Left renal pelvis (tissue), 4 donors: Measurements from ENCODE around the gene LRP6. TPM values are rescaled to one million over a fixed set of nuclear protein-coding genes. Genes with fewer than 3 reads are reported as not detected.
"Not testable (repeated sequence)": the region's sequence is repeated elsewhere in the genome, so short reads cannot be mapped to it uniquely, and the experiment has no call there.

ENCODE experiments used
- DNase-seq, 4 donors: peaks; one replicate each; pipeline ENCODE4 v3.0.0-alpha.2; 2013; ENCODE audit warnings: low read depth in 4 of 4, low spot score in 3 of 4
- polyA plus RNA-seq, 4 donors: library from polyadenylated mRNA; unstranded; fragments of 120-200 nt; gene quantifications; one replicate each; pipeline ENCODE4 v1.2.1, GENCODE V29; 2013; ENCODE audit not compliant: insufficient read length in 4 of 4

The LRP6 gene
- polyA plus RNA-seq, 4 donors: 62.2 to 66.2 (median 65.0) TPM

DNA sequence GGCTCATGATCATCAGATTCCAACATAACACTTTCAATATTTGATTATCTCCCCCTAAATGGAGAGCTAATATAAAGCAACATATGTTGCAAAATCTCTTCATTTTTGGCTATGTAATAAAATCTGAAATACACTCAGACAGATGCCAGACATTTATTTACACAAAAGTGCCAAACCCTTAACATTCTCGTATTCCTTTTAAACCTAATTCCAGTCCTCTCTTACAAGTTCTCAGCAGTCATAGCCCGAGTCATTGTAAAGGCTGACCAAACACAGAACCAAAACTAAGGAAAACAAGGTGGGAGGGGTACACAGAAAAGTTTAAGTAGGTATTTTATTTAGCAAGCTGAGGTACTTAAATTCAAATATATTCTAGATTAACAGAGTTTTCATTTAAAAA is 81.4 kb downstream of the LRP6 start:
- DNase-seq: no peak

DNA sequence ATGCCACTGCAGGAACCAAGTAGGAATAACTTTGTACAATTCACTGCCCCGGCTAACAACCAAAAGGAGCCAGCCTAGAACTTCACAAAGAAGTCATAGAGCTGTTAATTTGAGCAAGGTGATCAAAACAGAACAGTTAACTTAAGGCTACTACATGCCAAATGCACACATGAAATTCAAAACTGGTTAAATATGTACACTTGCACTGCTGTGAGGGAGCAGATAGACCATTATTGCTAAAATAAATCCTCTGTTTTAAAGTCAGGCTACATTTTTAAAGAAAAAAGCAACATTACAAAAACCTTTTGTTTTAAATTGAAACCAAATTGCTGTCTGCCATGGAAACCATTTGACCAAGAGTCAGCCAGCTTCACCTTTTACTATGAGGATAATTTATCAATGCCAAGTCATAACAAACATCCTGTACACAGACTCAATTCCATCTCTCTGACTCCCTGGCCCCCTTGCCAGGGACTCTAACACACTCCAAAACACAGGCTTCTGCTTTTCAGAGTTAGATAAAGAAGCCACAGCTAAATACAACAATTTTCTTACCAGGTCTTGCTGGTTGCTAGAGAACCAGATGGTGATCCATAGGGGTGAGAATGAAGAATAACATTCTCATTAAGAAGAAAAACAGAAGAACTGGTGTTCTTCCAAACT is 84.0 kb downstream of the LRP6 start:
- DNase-seq: no peak

DNA sequence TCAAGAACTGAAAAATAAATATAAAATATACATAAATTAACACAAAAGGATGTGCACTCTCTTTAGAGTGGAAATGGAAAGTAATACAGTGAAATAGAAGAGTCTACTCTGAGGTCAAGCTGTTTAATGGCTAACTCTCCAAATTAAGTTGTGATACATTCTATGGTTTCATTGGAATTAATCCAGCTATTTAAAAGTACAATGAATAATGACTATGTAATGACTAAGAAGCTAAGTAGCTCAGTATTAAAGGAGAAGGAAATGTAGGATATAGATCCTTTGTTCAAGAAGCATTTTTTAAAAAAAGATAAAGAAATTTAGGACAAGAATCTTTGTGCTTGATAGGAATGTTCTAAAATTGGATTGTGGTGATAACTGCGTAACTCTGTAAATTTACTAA is 85.3 kb downstream of the LRP6 start:
- no peak for DNase-seq

DNA sequence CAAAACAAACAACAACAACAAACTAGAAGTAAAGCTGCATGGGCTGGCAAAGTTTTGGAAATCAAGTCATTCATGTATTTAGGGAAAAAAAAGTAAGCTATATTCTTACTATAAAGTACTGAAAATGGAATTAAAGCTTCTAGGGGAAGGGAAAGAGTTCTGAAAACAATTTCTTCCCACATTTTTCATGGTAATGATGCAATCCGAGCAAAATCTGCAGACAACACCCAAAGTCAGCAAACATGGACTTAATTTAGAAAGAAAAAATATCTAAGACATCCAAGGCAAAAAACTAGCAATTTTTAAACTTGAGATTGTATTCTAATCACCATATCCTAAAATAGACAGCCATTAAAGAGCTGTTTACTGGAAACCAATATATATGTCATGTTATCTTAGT is 86.3 kb downstream of the LRP6 start:
- DNase-seq: no peak

DNA sequence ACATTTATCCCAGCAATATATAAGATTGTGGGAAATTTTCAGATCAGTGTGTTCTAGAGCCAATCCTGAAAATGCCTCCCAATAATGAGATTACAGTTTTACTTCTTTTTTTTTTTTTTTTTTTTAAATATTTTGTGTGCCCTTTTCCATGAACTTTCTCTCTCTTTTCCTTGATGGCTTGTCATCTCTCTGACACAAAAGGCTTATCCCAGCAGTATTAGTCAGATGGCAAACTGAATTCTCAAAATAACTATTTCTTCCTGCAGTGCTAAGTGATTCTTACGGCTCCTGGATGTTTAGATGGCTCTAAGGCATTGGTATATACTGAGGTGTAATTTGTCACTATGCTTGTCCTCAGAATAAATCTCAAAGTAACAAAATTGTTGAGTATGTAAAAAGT is 86.7 kb downstream of the LRP6 start:
- no peak for DNase-seq

DNA sequence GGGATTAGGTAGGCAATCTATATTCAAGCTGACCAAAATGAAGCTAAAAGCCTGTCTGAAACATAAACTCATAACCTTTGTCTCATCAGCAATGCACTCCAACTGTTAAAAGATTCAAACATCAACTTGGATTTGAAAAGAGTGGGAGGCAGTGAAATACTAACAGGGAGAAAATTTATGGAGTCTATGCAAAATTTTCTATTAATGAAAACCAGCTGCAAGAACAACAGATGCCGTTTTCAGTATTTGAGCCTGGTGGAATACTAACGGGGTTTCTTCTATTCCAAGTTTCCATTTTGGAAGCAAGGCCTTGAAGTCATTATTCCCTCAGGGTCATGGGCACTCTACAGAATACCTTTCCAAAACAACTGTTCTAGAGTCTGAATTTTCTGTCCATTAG is 88.3 kb downstream of the LRP6 start:
- no peak for DNase-seq

DNA sequence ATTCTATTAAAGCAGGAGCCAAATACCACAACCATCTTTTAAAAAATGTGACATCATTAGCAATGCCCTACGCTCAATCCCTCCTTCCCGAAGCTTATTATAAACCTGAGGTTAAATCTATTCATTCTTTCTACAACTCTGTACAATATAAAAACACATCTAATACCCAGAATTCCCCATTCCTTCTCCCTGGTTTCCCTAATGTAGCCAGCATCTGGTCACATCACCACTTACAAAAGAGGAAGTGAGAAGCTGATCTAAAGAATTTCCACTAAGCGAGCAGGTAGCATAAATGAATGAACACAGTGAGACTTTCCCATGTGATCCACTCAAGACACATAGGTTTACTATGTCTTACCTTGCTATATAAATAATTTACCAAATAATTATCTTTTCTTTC is 90.4 kb downstream of the LRP6 start:
- DNase-seq: no peak

DNA sequence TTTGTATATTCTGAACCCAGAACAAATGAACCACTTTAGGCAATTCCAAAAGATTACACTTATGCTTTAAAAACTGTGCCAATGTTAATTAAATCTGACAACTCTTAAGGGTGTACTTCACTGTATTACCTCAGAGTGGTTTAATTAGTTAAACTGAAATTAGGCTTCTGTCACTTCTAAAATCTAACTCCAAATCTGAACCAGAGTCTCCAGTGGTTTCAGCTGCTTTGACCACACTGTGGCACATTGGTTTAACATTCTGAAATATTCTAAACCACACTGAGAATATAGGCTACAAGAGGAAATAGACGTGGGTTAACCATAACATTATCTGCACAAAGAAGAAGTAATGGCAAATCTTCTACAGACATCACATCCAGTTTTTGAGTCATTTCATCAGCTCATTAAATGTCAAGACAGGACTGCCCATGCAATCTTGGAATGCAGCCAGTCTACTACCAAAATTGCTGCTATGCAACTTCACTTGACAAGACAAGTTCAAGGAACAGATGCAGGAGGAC is 94.8 kb downstream of the LRP6 start:
- DNase-seq: no peak

DNA sequence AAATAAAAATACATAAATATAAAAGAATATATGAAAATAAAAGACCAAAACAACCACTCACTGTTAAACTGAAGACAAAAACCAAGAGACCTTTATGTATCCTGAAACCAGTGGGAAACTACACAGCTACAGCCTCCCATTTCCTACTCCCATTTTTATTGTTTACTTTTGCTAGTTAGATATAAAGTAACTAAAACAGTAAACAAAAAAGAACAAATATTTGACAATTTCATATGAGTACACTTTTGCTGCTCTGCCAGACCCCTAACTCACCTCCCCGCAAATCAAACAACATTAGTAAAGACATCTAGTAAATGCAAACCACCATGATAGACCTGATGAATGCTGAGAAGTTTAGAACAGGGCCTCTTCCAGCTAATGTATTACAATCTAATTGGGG is 99.0 kb downstream of the LRP6 start:
- DNase-seq: no peak

DNA sequence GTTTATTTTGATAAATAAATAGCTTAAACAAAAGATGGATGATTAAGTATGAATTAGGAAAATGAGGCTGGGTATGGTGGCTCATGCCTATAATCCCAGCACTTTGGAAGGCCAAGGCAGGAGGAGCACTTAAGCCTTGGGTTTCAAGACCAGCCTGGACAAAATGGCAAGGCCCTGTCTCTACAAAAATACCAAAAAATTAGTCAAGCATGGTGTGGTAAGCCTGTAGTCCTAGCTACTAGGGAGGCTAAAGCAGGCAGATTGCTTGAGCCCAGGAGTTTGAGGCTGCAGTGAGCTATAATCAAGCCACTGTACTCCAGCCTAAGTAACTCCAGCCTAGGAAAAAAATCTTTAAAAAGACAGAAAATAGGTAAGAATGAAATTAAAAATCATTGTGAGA is 100.1 kb downstream of the LRP6 start:
- DNase-seq: no peak

DNA sequence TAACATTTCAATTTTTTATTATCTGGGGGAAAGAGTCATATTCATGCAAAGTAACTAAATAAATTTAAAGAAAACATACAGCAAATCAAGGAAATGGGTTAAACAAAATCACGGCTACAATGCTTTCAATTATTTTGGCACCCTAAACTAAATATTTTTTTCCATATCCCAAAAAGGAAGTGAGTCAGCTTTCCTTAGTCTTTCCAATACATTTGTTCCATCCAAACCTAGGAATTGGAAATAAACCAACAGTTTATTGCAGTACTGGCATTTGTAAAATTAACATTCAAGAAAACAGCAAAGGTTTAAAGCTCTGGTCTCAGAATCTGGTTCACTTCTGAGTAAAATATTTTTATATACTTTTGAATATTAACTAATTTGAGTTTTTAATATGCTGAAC is 106.9 kb downstream of the LRP6 start:
- DNase-seq: no peak

DNA sequence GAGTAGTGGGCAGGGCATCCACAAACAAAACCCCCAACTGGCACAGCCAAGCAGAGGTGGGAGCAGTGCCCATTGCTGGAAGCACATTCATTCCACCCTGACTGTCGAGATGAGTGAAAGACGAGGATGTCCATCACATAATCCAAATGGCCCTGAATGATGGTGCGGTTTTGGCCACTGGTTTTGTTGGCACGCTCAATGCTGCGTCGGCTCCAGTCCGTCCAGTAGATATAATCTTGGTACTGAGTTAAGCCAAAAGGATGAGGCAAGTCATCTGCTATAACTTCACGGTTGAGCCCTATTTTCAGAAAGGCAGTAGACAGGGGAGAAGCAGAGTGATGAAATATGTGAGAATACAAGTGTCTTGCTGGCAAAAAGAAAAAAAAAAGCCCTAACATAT is 108.0 kb downstream of the LRP6 start:
- DNase-seq: no peak

DNA sequence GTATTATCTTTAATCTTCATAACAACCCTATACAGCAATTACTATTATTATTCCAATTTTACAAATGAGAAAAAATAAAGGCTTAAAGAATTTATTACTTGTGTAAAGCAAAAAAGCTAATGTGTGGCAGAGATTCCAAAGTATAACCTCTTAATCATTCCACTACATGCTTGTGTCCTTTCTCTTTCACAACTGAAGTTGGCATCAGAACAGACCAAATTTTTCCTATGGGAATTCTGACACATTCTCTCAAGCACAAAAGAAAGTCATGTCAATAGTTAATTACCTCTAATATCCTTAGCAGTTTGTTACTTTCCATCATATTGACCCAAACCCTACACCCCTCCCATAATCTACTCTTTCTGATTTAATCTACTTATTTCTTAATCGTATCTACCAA is 109.4 kb downstream of the LRP6 start:
- no peak for DNase-seq

DNA sequence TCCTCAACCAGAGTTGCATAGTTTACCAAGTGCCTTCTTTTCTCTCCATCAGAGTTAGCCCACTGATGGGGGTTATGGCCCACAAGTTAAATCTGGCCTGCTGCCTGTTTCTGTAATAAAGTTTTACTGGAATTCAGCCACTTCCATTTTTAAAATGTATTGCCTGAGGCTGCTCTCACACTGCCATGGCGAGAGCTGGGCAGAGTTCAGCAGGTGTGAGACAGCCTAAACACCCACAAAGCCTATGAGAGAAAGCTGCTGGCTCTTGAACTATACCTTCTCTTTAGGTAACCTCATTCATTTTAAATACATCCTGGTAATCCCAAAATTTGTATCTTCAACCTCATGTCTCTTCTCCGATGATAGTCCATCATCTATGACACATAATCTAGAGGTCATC is 110.0 kb downstream of the LRP6 start:
- DNase-seq: no peak

DNA sequence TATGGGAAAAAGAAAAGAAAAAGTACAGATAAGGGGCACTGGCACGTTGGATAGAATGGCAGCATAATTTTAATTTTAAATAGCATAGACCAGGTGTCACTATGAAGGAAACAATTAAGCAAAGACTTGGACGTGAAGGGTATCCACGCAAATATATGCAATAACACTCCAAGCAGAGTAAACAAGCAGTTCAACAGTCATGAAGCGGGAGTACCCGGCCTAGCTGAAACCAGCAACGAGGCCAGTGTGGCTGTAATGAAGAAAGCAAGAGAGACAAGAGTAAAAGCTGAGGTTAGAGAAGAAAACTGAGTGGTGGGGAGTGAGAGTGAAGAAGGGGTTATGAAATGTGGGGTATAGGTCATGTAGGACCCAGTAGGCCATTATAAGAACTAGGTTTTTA is 110.7 kb downstream of the LRP6 start:
- DNase-seq: no peak

DNA sequence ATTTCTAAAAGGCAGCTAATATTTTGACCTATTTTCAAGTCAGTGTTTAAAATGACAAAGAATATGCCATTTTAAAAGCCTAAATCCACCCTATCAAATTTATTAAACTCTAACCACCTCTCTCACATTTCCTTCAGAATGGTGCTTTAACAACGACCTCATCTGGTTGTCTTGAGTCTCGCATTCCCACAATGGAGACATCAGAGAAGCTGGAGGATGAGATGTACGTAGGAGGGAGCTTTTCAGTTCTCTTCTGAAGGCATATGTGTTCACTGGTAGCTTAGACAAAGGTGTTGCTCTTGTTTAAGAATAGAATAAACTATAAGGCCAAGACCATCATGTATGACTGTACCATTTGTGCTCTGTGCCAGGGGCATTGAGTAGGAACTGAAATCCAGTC is 113.2 kb downstream of the LRP6 start:
- no peak for DNase-seq

DNA sequence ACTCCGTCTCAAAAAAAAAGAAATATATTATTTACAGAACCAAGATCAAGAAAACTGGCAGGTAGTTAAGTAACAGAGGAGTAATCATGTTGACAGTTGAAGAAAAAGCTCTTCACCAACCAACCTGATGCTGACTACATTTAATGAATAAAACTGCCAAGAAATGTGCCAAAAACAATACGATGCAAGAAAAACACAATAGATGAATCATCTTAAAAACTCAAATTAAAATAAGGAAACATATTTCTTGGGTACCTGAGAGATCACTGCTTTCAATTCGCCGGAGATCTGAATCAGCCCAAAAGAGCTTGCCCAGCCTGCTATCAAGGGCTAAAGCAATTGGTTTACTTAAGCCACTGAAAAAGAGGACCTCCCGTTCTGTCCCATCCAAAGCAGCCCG is 119.7 kb downstream of the LRP6 start:
- DNase-seq: no peak

DNA sequence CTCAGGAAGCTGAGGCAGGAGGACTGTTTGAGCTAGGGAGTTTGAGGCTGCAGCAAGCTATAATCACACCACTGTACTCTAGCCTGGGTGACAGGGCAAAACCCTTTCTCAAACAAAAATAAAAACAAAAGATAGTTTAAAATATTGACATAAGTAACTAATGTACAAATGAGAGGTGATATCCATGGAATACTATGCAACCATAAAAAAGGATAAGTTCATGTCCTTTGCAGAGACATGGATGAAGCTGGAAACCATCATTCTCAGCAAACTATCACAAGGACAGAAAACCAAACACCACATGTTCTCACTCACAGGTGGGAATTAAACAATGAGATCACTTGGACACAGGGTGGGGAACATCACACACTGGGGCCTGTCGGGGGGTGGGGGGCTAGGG is 122.3 kb downstream of the LRP6 start:
- not testable (repeated sequence) for DNase-seq

DNA sequence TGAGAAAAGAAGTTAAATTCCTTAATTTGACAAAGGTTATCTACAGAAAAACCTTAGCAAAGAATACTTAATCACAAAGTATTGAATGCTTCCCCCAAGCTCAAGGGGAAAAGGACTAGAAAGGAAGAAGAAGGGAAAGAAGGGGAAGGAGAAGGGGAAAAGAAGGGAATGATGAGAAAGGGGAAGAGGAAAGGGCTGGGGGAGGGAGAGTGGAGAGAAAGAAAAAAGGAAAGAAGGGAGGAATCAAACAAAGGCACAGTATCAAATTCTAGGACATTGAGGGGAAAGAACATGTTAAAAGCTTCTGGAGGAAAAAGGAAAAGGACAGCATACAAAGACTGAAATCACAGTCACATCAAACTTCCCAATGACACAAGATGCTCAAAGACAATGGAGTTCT is 125.8 kb downstream of the LRP6 start:
- DNase-seq: no peak

DNA sequence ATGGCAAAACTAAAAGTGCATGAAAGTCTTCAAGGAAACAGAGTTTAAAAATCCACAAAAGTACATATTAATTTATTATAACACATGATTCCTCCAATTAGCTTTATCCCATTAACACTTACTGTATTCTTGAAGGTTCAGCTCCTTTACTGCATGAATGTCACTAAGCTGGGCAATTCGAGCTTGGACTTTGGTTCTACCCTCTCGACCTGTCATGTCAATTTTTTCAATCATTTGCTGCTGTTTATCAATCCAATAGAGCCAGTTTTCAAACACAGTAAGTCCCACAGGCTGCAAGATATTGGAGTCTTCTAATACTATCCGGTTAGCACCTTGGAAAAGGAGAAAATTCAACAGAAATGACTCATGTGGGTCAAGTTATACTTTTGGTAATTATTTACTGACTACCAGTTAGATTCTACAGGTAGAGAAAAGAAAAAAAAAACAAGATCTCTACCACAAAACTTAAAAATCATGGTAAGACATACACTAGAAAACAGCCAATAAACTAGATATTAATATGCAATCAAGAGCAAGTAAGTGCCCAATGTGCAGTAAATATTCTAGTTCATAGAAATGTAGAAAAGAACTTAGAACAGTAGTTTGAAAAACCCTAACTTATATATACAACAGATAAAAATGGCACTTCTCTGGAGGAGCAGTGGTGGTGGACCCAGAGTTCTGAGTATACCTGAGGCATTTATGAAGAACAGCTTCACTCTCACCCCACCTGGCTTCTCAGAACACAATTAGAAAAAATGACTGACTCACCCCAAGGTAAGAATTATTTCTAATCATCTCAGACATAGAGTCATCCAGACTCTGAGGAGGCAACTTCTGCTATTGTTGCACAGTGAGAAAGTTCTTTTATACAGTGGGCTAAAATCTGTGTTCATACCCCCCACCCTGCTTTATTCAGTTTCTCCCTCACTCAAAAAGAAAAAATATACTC is 128.4 kb downstream of the LRP6 start:
- no peak for DNase-seq

DNA sequence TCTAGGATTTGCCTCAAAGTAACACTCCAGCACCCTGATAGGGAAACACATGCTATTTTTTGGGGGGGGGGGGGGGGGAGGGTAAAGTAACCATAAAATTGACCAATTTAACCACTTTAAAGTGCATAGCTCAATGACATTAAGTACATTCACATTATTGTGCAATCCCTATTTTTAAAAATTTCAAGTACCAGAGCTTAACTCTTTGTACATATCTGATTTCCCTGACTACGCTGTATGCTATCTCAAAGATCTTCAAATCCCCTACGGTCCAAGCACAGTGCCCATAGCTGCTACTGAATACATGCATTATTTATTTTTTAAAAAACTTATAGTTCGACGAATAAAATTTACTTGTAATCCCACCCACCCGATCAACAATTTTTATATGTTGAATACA is 133.1 kb downstream of the LRP6 start:
- no peak for DNase-seq

DNA sequence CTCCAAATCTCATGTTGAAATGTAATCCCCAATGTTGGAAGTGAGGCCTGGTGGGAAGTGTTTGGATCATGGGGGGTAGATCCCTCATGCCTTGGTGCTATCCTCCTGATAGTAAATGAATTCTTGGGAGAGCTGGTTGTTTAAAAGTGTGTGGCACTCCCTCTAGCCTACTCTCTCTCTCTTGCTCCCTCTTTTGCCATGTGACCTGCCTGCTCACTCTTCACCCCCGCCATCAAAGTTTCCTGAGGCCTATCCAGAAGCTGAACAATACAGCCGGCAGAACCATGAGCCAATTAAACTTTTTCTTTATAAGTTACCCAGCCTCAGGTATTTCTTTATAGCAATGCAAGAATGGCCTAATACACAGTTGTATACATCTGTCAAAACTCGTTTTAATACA is 133.6 kb downstream of the LRP6 start:
- DNase-seq: no peak
